Body of pancreas (tissue), 4 donors: ENCODE data around the gene SLC17A9. TPM values are rescaled to one million over a fixed set of nuclear protein-coding genes. Genes with fewer than 3 reads are reported as not detected.
A peak's percentile ranks its signal among the peaks of the same experiment; 100 is the strongest.

Source experiments
- ATAC-seq: fragments of 150-250 bp; one replicate; pipeline ENCODE4 v1.9.1; 2016
- DNase-seq, 4 donors: peaks; one replicate each; pipeline ENCODE4 v3.0.0-alpha.2; 2019
- H3K27ac ChIP-seq, 4 donors: fragments of 200-600 bp; sonication (generic); 1 replicate in 3 of 4; 2 replicates in 1 of 4; pipeline versions ENCODE4 v1.5.1 to v1.6.1; 2016 to 2019; ENCODE audit warnings: mild to moderate bottlenecking in 1 of 4, mixed read lengths in 1 of 4, moderate library complexity in 1 of 4
- H3K27me3 ChIP-seq, 2 donors: fragments of 200-600 bp; sonication (generic); one replicate each; pipeline ENCODE4 v1.6.0; 2016; ENCODE audit warnings: mild to moderate bottlenecking in 1 of 2
- H3K36me3 ChIP-seq, 2 donors: fragments of 200-600 bp; sonication (generic); replicated peaks in 1 of 2; 2 replicates each; pipeline ENCODE4 v1.5.1; 2016; ENCODE audit warnings: low read depth in 2 of 2; ENCODE audit not compliant: insufficient read depth in 1 of 2
- H3K4me1 ChIP-seq: fragments of 200-600 bp; sonication (generic); one replicate; pipeline ENCODE4 v1.6.0; 2016
- H3K4me3 ChIP-seq, 2 donors: fragments of 200-600 bp; sonication (generic); 1 replicate in 1 of 2; 2 replicates in 1 of 2; pipeline ENCODE4 v1.5.1; 2016 to 2019
- H3K9me3 ChIP-seq, 3 donors: fragments of 200-600 bp; sonication (generic); 1 replicate in 2 of 3; 2 replicates in 1 of 3; pipeline ENCODE4 v1.5.1; 2016
- CTCF ChIP-seq, 7 experiments: fragments of 450-650 bp in 4 of 7; fragments of 200-600 bp in 3 of 7; sonication (generic) in 3 of 7; IDR thresholded peaks; one replicate each; pipeline ENCODE4 v1.5.1; 2016 to 2019; ENCODE audit warnings: antibody characterized with exemption in 7 of 7
- POLR2A ChIP-seq, 3 donors: fragments of 450-650 bp; IDR thresholded peaks; one replicate each; pipeline ENCODE4 v1.6.1; 2016; ENCODE audit warnings: antibody characterized with exemption in 3 of 3, mild to moderate bottlenecking in 2 of 3
- WGBS, 2 donors: methylation state at CpG; one replicate each; pipeline ENCODE4 v1.1.5; 2017; 5-methylcytosine and 5-hydroxymethylcytosine counted together
- intact Hi-C: fragments of 100-400 bp; cut with DNase I; formaldehyde crosslinking; loops from one replicate; pipeline ENCODE4 v1.15.1; 2023
- total RNA-seq, 2 donors: library from RNA; depleted of rRNA; stranded (reverse); fragments of >200 nt; gene quantifications; one replicate each; pipeline ENCODE4 v1.1.0, GENCODE V29; 2016

SLC17A9 gene
- total RNA-seq, 2 donors from 2014 or later, result 0.78 to 4.9 TPM

DNA sequence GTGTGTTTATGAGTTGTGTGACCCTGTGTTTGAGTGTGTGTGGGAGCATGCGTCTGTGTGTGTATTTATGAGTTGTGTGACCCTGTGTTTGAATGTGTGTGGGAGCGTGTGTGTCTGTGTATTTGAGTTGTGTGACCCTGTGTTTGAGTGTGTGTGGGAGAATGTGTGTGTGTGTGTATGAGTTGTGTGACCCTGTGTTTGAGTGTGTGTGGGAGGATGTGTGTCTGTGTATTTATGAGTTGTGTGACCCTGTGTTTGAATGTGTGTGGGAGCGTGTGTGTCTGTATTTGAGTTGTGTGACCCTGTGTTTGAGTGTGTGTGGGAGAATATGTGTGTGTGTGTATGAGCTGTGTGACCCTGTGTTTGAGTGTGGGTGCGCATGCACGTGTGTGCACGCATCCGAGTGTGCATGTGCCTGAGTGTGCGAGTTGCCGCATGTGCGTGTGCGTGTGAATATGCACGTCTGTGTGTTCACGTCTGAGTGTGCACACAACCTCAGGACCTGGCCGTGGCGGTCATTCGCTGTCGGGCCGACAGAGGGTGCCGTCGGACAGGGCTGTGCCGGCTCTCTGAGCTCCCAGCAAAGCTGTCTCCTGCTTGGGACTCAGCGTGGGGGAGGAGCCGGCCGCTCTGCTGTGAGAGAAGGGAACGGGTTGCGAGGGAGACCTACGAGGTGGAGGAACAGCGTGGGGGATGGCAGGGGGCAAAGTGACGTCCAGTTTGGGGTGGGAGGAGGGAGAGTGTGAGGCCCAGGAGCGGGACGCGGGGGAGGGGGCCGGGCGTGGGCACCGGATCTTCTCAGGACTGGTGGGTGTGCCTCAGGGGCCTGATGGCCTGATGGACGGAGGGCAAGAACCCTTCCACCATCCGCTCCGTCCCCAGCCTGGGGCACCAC lies 19.7 kb downstream of the SLC17A9 start:
- intact Hi-C loops, result no loop called here
- peaks cover 0 to 23% of the 10 kb centered on the region in 2 donors for H3K27me3 ChIP-seq
- DNase-seq (peak; percentile 87 to 90 (median 88)), ATAC-seq (peak; percentile 97)
- H3K27ac ChIP-seq, result no peak overlapping the region
- TF ChIP-seq POLR2A (IDR thresholded peaks at IDR 0.05) (no peak), CTCF (IDR thresholded peaks at IDR 0.05) (peak; percentile 67 to 96 (median 92))
- H3K4me1 ChIP-seq, result peaks cover 9% of the 10 kb centered on the region
- WGBS, 2 donors, result 3% methylated on average over 29 to 36 of the region's 38 CpGs
- no peaks in the 10 kb centered on the region for H3K36me3 ChIP-seq
- no peaks in the 10 kb centered on the region for H3K9me3 ChIP-seq
- no peak overlapping the region for H3K4me3 ChIP-seq

DNA sequence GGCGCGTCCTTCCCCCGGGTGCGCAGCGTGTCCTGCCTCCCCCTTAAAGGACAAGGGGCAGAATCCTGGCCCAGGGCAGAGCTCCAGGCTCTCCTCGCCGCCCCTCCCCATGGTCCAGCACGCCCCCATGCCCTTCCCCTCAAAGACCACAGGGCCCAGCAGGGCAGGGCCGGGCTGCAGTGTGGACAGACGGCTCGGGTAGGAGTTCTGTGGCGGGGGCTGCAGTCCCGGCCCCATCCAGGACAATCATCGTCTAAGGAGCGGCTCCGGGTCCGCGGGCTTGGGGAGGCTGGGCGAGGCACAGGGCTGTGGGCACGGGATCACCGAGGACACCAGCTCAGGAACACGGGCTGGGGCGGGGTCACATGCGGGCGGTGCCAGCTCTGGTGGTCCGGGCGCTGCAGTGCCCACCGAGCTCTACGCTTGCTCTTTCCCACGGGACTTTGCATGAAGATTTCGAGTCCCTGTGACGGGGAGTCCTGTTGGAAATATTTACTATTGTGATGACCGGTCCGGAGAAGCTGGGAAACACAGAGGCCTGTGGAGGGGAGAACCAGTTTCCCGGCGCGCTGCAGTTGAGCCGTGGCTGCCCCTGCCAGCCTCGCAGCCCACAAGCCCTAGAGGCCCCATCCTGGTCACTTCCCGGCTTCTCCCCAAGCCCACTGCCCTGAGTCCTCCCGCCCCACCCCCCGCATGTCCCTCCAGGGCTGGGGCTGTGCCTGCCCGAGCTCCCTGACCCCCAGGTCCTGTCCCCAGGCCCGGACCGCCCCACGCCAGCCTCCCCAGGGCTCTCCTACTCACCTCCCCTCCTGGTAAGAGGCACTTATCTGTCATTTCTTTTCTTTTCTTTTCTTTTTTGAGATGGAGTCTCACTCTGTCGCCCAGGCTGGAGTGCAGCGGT lies 20.6 kb downstream of the SLC17A9 start:
- Histone ChIP-seq H3K27me3 (peaks cover 0 to 25% of the 10 kb centered on the region in 2 donors), H3K36me3 (no peaks in the 10 kb centered on the region), H3K27ac (no peak overlapping the region), H3K4me1 (peaks cover 9% of the 10 kb centered on the region), H3K9me3 (no peaks in the 10 kb centered on the region), H3K4me3 (no peak overlapping the region)
- intact Hi-C loops, result no loop called here
- DNase-seq (no peak), ATAC-seq (peak; percentile 21)
- 19 to 37% methylated on average over 18 to 42 of the region's 48 CpGs for WGBS, 2 donors
- TF ChIP-seq CTCF (IDR thresholded peaks at IDR 0.05) (no peak), POLR2A (IDR thresholded peaks at IDR 0.05) (no peak)

DNA sequence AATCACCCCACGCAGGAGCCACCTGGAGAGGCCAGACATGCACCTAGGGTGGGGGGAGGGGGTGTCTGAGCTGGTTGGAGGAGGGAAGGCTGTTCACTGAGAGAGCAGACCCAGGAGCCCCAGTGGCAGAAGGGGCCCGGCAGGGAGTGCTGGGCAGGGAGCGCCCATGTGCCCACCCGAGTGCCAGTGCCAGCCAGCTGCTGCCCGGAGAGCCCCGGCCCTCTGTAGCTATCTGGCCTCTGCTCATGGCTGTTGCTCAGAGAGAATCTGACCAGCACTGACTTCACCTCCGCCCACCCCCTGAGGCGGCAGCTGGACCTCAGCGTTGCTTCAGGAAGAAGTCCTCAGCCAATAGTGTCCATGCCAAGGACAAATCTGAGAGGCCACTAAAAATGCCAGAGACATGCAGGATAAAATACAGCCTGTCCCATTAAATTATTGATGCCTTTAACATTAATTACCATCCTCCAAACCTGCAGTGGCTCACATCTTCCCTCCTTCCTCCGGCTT lies 22.8 kb downstream of the SLC17A9 start:
- no peak for DNase-seq
- ATAC-seq, result no peak
- Histone ChIP-seq H3K4me1 (peaks cover 9% of the 10 kb centered on the region), H3K27me3 (peaks cover 0 to 25% of the 10 kb centered on the region in 2 donors), H3K9me3 (no peaks in the 10 kb centered on the region), H3K4me3 (no peak overlapping the region), H3K36me3 (no peaks in the 10 kb centered on the region), H3K27ac (no peak overlapping the region)
- intact Hi-C loops, result no loop called here
- TF ChIP-seq POLR2A (IDR thresholded peaks at IDR 0.05), result no peak
- TF ChIP-seq CTCF (IDR thresholded peaks at IDR 0.05), result no peak
- 49% methylated on average over 5 to 10 of the region's 10 CpGs for WGBS, 2 donors

DNA sequence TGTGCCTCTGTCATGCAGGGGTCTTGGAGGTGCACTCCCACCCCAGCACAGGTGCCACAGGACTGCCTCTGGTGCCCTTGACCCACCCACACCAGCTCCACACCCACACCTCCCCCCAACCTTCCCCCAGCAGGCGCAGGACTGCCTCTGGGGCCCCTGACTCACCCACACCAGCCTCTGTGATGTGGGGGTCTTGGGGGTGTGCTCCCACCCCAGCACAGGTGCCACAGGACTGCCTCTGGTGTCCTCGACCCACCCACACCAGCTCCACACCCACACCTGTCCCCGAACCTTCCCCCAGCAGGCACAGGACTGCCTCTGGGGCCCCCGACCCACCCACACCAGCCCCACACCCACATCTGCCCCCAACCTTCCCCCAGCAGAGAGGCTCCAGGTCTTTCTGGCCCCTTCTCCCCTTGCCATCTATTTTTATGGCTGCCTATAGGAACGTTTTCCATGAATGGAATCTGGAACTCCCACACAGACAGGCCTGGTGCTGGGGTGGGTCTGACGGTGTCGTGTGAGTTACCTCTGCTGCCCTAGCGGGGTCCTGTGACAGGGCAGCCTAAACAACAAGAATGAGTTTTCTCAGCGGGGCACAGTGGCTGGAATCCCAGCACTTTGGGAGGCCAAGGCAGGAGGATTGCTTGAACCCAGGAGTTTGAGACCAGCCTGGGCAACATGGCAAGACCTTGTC lies 23.5 kb downstream of the SLC17A9 start:
- peaks cover 0 to 25% of the 10 kb centered on the region in 2 donors for H3K27me3 ChIP-seq
- intact Hi-C loops, result no loop called here
- peaks cover 9% of the 10 kb centered on the region for H3K4me1 ChIP-seq
- ATAC-seq (no peak), DNase-seq (no peak)
- no peak for TF ChIP-seq CTCF (IDR thresholded peaks at IDR 0.05)
- TF ChIP-seq POLR2A (IDR thresholded peaks at IDR 0.05), result no peak
- H3K4me3 ChIP-seq, result no peak overlapping the region
- 36 to 42% methylated on average over 3 to 6 of the region's 9 CpGs for WGBS, 2 donors
- no peak overlapping the region for H3K27ac ChIP-seq
- H3K36me3 ChIP-seq, result no peaks in the 10 kb centered on the region
- H3K9me3 ChIP-seq, result no peaks in the 10 kb centered on the region
